Effector memory CD8-positive, alpha-beta T cell (primary cell): ENCODE measurements around the gene PUS10.
"Not testable (repeated sequence)": the region's sequence is repeated elsewhere in the genome, so short reads cannot be mapped to it uniquely, and the experiment has no call there.

Source experiments
- ATAC-seq: fragments of 150-1000 bp; cut with Tn5 transposase; replicated peaks from 2 replicates; pipeline ENCODE4 v1.10.0; 2021; ENCODE audit warnings: mild to moderate bottlenecking, moderate library complexity
- DNase-seq, 3 experiments: peaks; one replicate each; pipeline ENCODE4 v3.0.0; 2021
- H3K27ac Mint-ChIP-seq, 2 donors: one replicate each; pipeline ENCODE4 v1.8.0; 2022; ENCODE audit warnings: mild to moderate bottlenecking in 2 of 2, mixed read lengths in 2 of 2, moderate library complexity in 2 of 2
- H3K27me3 Mint-ChIP-seq, 2 donors: one replicate each; pipeline ENCODE4 v1.8.0; 2022; ENCODE audit warnings: mixed read lengths in 2 of 2
- H3K36me3 Mint-ChIP-seq: one replicate; pipeline ENCODE4 v1.8.0; 2022; ENCODE audit warnings: mild to moderate bottlenecking, moderate library complexity, mixed read lengths; ENCODE audit not compliant: insufficient read depth
- H3K4me1 Mint-ChIP-seq, 2 donors: one replicate each; pipeline ENCODE4 v1.8.0; 2022; ENCODE audit warnings: low read depth in 2 of 2, mixed read lengths in 2 of 2
- H3K4me3 Mint-ChIP-seq, 2 donors: one replicate each; pipeline ENCODE4 v1.8.0; 2022; ENCODE audit warnings: mild to moderate bottlenecking in 2 of 2, mixed read lengths in 2 of 2, moderate library complexity in 2 of 2
- H3K9me3 Mint-ChIP-seq, 2 donors: one replicate each; pipeline ENCODE4 v1.8.0; 2022; ENCODE audit warnings: mixed read lengths in 2 of 2

Gene PUS10

GRCh38 chr2:60958361-60958760 is 59.7 kb downstream of the PUS10 start:
- no peak for DNase-seq
- no peak for ATAC-seq
- no peak overlapping the region for H3K27ac Mint-ChIP-seq
- no peaks in the 10 kb centered on the region for H3K9me3 Mint-ChIP-seq
- peaks cover 6% of the 10 kb centered on the region for H3K36me3 Mint-ChIP-seq
- H3K4me1 Mint-ChIP-seq: peaks cover 10 to 22% of the 10 kb centered on the region in 2 donors
- H3K4me3 Mint-ChIP-seq: no peak overlapping the region
- no peaks in the 10 kb centered on the region for H3K27me3 Mint-ChIP-seq

GRCh38 chr2:60957643-60958042 is 60.4 kb downstream of the PUS10 start:
- Mint-ChIP-seq H3K4me1 (peaks cover 7 to 21% of the 10 kb centered on the region in 2 donors), H3K4me3 (no peak overlapping the region), H3K36me3 (peaks cover 6% of the 10 kb centered on the region), H3K27ac (no peak overlapping the region), H3K9me3 (no peaks in the 10 kb centered on the region), H3K27me3 (no peaks in the 10 kb centered on the region)
- no peak for DNase-seq
- ATAC-seq: no peak

- ATAC-seq (no peak), DNase-seq (no peak)
- Mint-ChIP-seq H3K27me3 (no peaks in the 10 kb centered on the region), H3K9me3 (no peaks in the 10 kb centered on the region), H3K36me3 (peaks cover 6% of the 10 kb centered on the region), H3K27ac (no peak overlapping the region), H3K4me3 (no peak overlapping the region), H3K4me1 (peaks cover 7 to 21% of the 10 kb centered on the region in 2 donors)
Observed at GRCh38 chr2:60957224-60957623, 60.8 kb downstream of the PUS10 start.

- no peak overlapping the region for H3K4me3 Mint-ChIP-seq
- peak; percentile 99 for ATAC-seq
- no peaks in the 10 kb centered on the region for H3K27me3 Mint-ChIP-seq
- DNase-seq: peak; percentile 20 to 32 (median 24)
- peaks cover 9 to 25% of the 10 kb centered on the region in 2 donors for H3K4me1 Mint-ChIP-seq
- H3K27ac Mint-ChIP-seq: peak overlapping the region; percentile 7 to 61
- H3K9me3 Mint-ChIP-seq: no peaks in the 10 kb centered on the region
- peaks cover 12% of the 10 kb centered on the region for H3K36me3 Mint-ChIP-seq
Observed at GRCh38 chr2:60954139-60954538, 63.9 kb downstream of the PUS10 start.

GRCh38 chr2:60948926-60949579 is 69.0 kb downstream of the PUS10 start:
- ATAC-seq (peak; percentile 75), DNase-seq (peak in 1 of 3 experiments; percentile 12)
- H3K36me3 Mint-ChIP-seq: peaks cover 8% of the 10 kb centered on the region
- H3K27ac Mint-ChIP-seq: peak overlapping the region in 1 of 2 donors; percentile 86
- H3K27me3 Mint-ChIP-seq: no peaks in the 10 kb centered on the region
- H3K9me3 Mint-ChIP-seq: no peaks in the 10 kb centered on the region
- H3K4me1 Mint-ChIP-seq: peaks cover 9 to 30% of the 10 kb centered on the region in 2 donors
- peak overlapping the region in 1 of 2 donors; percentile 53 for H3K4me3 Mint-ChIP-seq

- Mint-ChIP-seq H3K27ac (peak overlapping the region in 1 of 2 donors; percentile 86), H3K36me3 (peaks cover 10% of the 10 kb centered on the region), H3K4me1 (peaks cover 4 to 21% of the 10 kb centered on the region in 2 donors), H3K4me3 (no peak overlapping the region), H3K27me3 (no peaks in the 10 kb centered on the region), H3K9me3 (no peaks in the 10 kb centered on the region)
- ATAC-seq (no peak), DNase-seq (no peak)
Observed at GRCh38 chr2:60948161-60948560, 69.9 kb downstream of the PUS10 start.

- ATAC-seq: no peak
- H3K36me3 Mint-ChIP-seq: peaks cover 10% of the 10 kb centered on the region
- H3K27ac Mint-ChIP-seq: no peak overlapping the region
Observed at GRCh38 chr2:60947056-60947455, 71.0 kb downstream of the PUS10 start.

GRCh38 chr2:60945341-60945740 is 72.7 kb downstream of the PUS10 start:
- Mint-ChIP-seq H3K4me1 (peaks cover 2 to 13% of the 10 kb centered on the region in 2 donors), H3K4me3 (no peak overlapping the region), H3K27ac (no peak overlapping the region), H3K9me3 (no peaks in the 10 kb centered on the region), H3K36me3 (peaks cover 10% of the 10 kb centered on the region), H3K27me3 (no peaks in the 10 kb centered on the region)
- DNase-seq: no peak
- ATAC-seq: no peak

More at GRCh38 chr2:60947056-60947455, 71.0 kb downstream of the PUS10 start:
- no peak for DNase-seq
- peaks cover 4 to 18% of the 10 kb centered on the region in 2 donors for H3K4me1 Mint-ChIP-seq
- H3K27me3 Mint-ChIP-seq: no peaks in the 10 kb centered on the region
- no peak overlapping the region for H3K4me3 Mint-ChIP-seq
- no peaks in the 10 kb centered on the region for H3K9me3 Mint-ChIP-seq

GRCh38 chr2:60939622-60940021 is 78.4 kb downstream of the PUS10 start:
- Mint-ChIP-seq H3K36me3 (peaks cover 7% of the 10 kb centered on the region), H3K9me3 (no peaks in the 10 kb centered on the region), H3K27ac (peak overlapping the region; percentile 20 to 61), H3K4me3 (no peak overlapping the region), H3K27me3 (no peaks in the 10 kb centered on the region), H3K4me1 (peaks cover 12 to 29% of the 10 kb centered on the region in 2 donors)
- DNase-seq (no peak), ATAC-seq (no peak)

- Mint-ChIP-seq H3K27me3 (no peaks in the 10 kb centered on the region), H3K27ac (peak overlapping the region in 1 of 2 donors; percentile 61), H3K9me3 (no peaks in the 10 kb centered on the region), H3K4me3 (no peak overlapping the region), H3K4me1 (peaks cover 14 to 41% of the 10 kb centered on the region in 2 donors), H3K36me3 (peaks cover 8% of the 10 kb centered on the region)
- no peak for ATAC-seq
- no peak for DNase-seq
Observed at GRCh38 chr2:60938301-60938700, 79.8 kb downstream of the PUS10 start.

- H3K27me3 Mint-ChIP-seq: no peaks in the 10 kb centered on the region
- peak overlapping the region in 1 of 2 donors; percentile 72 for H3K27ac Mint-ChIP-seq
- ATAC-seq (no peak), DNase-seq (no peak)
- peaks cover 16 to 44% of the 10 kb centered on the region in 2 donors for H3K4me1 Mint-ChIP-seq
- H3K9me3 Mint-ChIP-seq: no peaks in the 10 kb centered on the region
- H3K36me3 Mint-ChIP-seq: peaks cover 12% of the 10 kb centered on the region
- H3K4me3 Mint-ChIP-seq: no peak overlapping the region
Observed at GRCh38 chr2:60936757-60937156, 81.3 kb downstream of the PUS10 start.

GRCh38 chr2:60934165-60934722 is 83.8 kb downstream of the PUS10 start:
- Mint-ChIP-seq H3K9me3 (no peaks in the 10 kb centered on the region), H3K27ac (peak overlapping the region; percentile 35 to 67), H3K27me3 (no peaks in the 10 kb centered on the region), H3K4me3 (no peak overlapping the region), H3K4me1 (peaks cover 13 to 39% of the 10 kb centered on the region in 2 donors), H3K36me3 (peaks cover 18% of the 10 kb centered on the region)
- DNase-seq (no peak), ATAC-seq (no peak)

GRCh38 chr2:60932954-60933353 is 85.1 kb downstream of the PUS10 start:
- Mint-ChIP-seq H3K4me3 (no peak overlapping the region), H3K9me3 (no peaks in the 10 kb centered on the region), H3K27ac (peak overlapping the region in 1 of 2 donors; percentile 67), H3K27me3 (no peaks in the 10 kb centered on the region), H3K36me3 (peaks cover 20% of the 10 kb centered on the region), H3K4me1 (peaks cover 9 to 28% of the 10 kb centered on the region in 2 donors)
- DNase-seq: no peak
- no peak for ATAC-seq

- Mint-ChIP-seq H3K36me3 (peaks cover 24% of the 10 kb centered on the region), H3K4me1 (peaks cover 5 to 26% of the 10 kb centered on the region in 2 donors), H3K27ac (peak overlapping the region; percentile 38 to 53)
- not testable (repeated sequence) for H3K27me3 Mint-ChIP-seq, DNase-seq, H3K4me3 Mint-ChIP-seq, H3K9me3 Mint-ChIP-seq, ATAC-seq
Observed at GRCh38 chr2:60932061-60932460, 86.0 kb downstream of the PUS10 start.
